AG08396 (cell line): ENCODE results near the gene PRSS56.

Experiments
- DNase-seq: peaks from one replicate; pipeline ENCODE4 v3.0.0; 2012; ENCODE audit warnings: low spot score, mixed read lengths

PRSS56 gene

GRCh38 chr2:232502511-232502910, 17.7 kb upstream of the PRSS56 start:
- DNase-seq = no peak

GRCh38 chr2:232502911-232503808, 17.0 kb upstream of the PRSS56 start:
- peak; percentile 62 for DNase-seq

DNA sequence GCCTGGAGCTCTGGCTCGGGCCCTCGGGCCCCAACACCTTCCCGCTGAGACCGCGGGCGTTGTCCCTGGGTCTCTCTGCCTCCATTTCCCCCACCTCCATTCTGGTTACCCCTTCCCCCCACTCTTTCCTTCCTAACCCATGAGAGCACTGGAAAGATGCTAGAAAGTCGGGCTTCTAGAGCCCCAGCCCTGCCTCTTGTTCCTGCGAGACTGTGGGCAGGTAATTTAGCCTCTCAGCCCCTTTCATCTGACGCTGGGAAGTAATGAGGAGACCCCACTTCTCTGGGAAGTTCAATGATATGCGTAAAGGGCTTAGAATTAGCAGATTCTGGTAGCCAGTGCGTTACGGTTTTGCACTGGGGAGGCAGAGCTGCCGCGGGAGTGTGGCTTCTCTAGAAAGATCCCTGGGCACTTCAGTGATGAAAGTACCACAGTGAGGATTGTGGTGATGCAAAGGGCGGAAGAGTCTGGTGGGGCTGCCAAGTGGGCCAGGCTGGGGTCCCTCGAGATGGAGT, 16.3 kb upstream of the PRSS56 start:
- no peak for DNase-seq

DNA sequence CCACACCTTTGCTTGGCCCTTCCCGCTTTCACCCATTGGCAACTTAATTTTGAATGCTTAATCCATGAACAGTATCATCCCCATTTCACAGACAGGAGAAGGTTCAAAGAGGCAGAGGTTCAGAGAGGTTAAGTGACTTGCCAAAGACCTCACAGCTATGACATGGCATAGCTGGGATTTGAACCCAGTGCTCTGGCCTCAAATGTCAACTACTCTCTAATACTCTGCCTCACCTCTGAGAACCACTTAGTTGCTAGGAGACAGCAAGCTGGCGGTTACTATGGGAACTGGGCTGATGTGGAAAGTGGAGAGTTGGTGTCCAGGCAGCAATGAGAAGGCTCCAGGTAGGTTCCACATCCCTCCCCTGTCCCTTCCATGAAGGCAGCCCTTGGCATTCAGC, 15.8 kb upstream of the PRSS56 start:
- no peak for DNase-seq

GRCh38 chr2:232505856-232506255, 14.3 kb upstream of the PRSS56 start:
- no peak for DNase-seq

DNA sequence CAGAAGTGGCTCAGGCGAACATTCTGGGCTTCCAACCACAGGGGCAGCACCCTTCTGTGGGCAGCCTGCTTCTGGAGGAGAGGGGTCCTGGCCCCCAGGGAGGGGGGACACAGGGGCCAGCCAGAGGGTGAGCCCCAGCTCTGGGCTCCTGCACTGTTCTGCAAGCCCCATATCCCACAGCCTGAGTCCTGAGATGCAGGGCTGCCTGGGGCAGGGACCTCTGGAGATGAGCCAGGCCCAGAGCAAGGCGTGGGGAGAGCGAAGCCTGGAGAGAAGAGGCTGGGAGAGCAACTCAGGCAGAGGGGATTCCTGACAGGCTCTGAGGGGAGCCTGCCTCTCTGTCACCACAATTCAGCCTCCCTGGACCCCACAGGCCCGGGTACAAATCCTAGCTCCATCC, 13.5 kb upstream of the PRSS56 start:
- no peak for DNase-seq

DNA sequence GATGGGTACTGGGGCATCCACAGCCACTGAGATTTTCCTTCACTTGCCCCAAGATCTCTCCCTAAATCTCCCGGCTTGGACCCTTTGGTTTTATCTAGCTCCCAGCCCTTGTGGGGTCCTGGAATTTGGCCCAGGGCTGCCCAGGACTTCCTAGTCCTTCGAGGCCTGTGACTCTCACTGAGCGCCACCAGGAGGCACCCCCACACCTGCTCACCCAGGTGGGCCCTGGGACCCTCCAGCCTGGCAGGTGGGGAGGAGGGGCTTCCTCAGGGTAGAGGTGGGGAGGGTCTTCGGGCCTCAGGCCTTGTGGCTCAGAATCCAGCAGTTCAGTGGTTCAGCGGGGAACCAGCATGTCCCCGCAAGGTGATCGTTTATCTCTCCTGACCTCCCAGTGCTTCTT, 11.9 kb upstream of the PRSS56 start:
- DNase-seq = no peak

DNA sequence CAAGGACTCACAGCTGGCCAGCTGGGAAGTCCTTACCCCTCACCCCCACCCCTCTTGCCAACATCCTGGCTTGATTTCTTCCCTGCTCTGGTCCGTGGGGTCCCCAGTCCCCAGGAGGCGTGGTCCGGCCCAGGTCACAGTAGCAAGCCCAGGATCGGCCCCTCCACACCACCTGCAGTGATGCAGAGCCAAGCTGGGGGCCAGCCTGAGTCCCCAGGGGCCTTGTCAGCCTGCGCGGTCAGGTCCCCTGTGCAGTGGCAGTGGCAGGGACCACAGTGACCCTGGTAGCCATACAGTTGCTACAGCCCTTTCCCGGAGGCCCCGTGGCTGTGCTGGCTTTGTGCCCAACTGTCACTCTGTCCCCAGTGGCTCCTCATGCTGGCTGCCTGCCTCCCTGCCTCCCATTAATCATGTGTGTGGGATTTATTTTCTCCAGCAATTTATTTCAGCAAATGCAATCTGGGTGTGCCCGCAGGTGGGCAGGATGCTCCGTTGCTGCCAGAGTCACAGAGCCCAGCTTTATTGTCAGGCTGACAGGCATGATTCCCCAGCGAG, 8.8 kb upstream of the PRSS56 start:
- no peak for DNase-seq

- DNase-seq = no peak
These were observed 7.6 kb upstream of the PRSS56 start for GRCh38 chr2:232512602-232513001.

- DNase-seq = no peak
These were observed 6.8 kb upstream of the PRSS56 start for GRCh38 chr2:232513353-232513752.

DNA sequence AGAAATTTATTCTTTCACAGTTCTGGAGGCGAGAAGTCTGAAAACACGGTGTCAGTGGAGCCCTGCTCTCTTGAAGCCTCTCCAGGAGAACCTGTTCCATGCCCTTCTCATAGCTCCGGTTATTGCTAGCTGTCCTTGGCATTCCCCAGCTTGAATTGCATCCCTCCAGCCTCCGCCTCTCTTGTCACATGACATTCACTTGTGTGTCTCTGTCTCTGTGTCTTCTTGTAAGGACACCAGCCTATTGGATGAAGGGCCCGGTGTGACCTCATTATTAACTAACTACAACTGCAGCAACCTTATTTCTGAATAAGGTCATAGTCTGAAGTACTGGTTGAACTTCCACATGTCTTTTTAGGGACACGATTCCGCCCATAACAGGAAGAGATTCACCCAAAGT, 4.5 kb upstream of the PRSS56 start:
- no peak for DNase-seq

GRCh38 chr2:232516551-232516950, 3.6 kb upstream of the PRSS56 start:
- no peak for DNase-seq

- no peak for DNase-seq
These were observed 1.3 kb upstream of the PRSS56 start for GRCh38 chr2:232518844-232519243.

DNA sequence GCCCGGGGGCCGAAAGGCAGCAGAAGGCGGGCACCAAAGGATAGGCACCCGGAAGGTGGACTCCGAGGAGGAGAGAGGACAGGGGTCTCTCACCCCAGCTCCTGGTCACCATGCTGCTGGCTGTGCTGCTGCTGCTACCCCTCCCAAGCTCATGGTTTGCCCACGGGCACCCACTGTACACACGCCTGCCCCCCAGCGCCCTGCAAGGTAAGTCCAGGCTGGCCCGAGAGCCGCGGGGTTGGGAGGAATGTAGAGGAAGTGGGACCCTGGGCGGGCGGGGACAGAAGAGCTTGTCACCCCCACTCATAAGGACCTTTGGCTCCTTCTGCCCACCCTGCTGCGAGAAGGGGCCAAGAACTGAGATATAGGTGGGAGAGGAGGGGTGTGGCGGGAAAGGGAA, 301 bp downstream of the PRSS56 start:
- DNase-seq = no peak

DNA sequence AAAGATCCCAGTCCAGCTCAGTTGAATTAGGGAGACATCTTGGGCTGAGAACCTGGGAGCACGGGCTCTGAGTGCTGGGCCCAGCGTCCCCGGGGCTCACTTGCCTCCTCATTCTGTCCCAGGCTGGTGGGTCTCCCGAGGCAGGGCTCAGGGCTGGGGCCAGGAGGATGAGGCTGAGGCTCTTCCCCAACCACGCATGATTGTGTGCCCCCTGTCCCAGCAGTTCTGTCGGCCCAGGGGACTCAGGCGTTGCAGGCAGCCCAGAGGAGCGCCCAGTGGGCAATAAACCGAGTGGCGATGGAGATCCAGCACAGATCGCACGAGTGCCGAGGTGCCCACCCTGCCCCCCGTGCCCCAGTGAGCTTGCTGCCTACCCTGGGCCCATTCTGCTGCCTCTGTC, 910 bp downstream of the PRSS56 start:
- no peak for DNase-seq

- peak; percentile 91 for DNase-seq
These were observed 1.9 kb downstream of the PRSS56 start for GRCh38 chr2:232521959-232522622.

DNA sequence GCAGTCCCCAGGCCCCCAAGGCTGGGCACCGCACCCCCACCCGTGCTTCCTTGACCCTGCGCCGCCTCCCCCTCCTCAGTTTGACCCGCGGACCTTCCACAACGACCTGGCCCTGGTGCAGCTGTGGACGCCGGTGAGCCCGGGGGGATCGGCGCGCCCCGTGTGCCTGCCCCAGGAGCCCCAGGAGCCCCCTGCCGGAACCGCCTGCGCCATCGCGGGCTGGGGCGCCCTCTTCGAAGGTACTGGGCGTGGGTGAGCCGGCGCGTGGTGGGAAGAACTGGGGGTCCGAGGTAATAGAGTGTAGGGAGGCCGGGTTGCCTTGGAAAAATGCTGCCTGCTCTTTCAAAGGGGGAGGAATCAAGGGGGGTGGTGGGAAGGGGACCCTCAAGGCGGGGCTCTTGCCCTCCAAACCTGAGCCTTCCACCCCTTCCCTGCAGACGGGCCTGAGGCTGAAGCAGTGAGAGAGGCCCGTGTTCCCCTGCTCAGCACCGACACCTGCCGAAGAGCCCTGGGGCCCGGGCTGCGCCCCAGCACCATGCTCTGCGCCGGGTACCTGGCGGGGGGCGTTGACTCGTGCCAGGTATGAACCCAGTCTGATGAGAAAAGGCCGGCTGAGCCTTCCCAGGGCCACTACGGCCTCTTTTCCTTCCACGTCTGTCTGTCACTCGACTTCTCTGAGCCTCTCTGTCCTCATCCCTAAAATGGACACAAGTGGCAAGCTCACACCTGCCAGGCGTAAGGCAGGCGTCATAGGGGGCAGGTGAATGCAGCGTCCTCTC, 2.6 kb downstream of the PRSS56 start:
- no peak for DNase-seq

DNA sequence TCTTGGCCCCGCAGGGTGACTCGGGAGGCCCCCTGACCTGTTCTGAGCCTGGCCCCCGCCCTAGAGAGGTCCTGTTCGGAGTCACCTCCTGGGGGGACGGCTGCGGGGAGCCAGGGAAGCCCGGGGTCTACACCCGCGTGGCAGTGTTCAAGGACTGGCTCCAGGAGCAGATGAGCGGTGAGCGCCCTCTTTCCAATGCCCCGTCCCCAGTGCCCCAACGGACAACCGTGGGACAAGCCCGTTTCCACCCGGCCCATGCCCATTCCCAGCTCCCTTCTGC, 3.2 kb downstream of the PRSS56 start:
- no peak for DNase-seq

GRCh38 chr2:232523682-232524597, 3.8 kb downstream of the PRSS56 start:
- DNase-seq = peak; percentile 55

- DNase-seq = no peak
These were observed 4.6 kb downstream of the PRSS56 start for GRCh38 chr2:232524771-232525170.

- no peak for DNase-seq
These were observed 5.0 kb downstream of the PRSS56 start for GRCh38 chr2:232525199-232525598.
